SK-N-SH (cell line): ENCODE measurements around the gene CPAMD8. TPM values are rescaled to one million over a fixed set of nuclear protein-coding genes. Genes with fewer than 3 reads are reported as not detected.

Experiments used
- CTCF ChIA-PET: fragments of 300-600, 350-600 bp; formaldehyde crosslinking; extraction: SDS; loops from one replicate; lab custom pipeline; 2021; lab: Yijun Ruan, JAX
- POLR2A ChIA-PET: fragments of 350-600 bp; sonication (Branson Sonifier 250); formaldehyde crosslinking; extraction: SDS; loops from one replicate; lab custom pipeline; 2020; ENCODE audit warnings: antibody characterized with exemption, inconsistent platforms; lab: Yijun Ruan, JAX
- DNase-seq: peaks from one replicate; pipeline ENCODE4 v3.0.0; 2012
- H2AFZ ChIP-seq: fragments of 200-600 bp; sonication (generic); 2 replicates; pipeline ENCODE4 v1.8.1; 2016; ENCODE audit warnings: antibody characterized with exemption, mild to moderate bottlenecking, low read depth
- H3F3A ChIP-seq: fragments of 200-600 bp; sonication (generic); replicated peaks from 2 replicates; pipeline ENCODE3; 2016; ENCODE audit warnings: antibody characterized with exemption, mild to moderate bottlenecking; ENCODE audit not compliant: insufficient read depth
- H3K27ac ChIP-seq, 2 experiments: fragments of 200-500 bp in 1 of 2; fragments of 200-600 bp in 1 of 2; sonication (Bioruptor generic) in 1 of 2; sonication (generic), shearing (Covaris generic) in 1 of 2; 2 replicates each; pipeline versions ENCODE4 v1.5.1 to v1.6.1; 2014 to 2016; ENCODE audit warnings: low read depth in 2 of 2, inconsistent platforms in 1 of 2, low read length in 1 of 2, mild to moderate bottlenecking in 1 of 2, mixed read lengths in 1 of 2
- H3K27me3 ChIP-seq: fragments of 200-600 bp; sonication (generic), shearing (Covaris generic); 2 replicates; pipeline ENCODE4 v1.6.1; 2016; ENCODE audit warnings: mixed run types; ENCODE audit not compliant: insufficient read depth
- H3K36me3 ChIP-seq, 2 experiments: fragments of 200-500 bp in 1 of 2; fragments of 200-600 bp in 1 of 2; sonication (Bioruptor generic) in 1 of 2; sonication (generic) in 1 of 2; replicated peaks in 1 of 2; 2 replicates each; pipeline versions ENCODE3 to v1.5.1; 2014 to 2016; ENCODE audit warnings: low read length in 1 of 2, mild to moderate bottlenecking in 1 of 2; ENCODE audit not compliant: insufficient read depth in 2 of 2, control insufficient read depth in 1 of 2
- H3K4me1 ChIP-seq, 2 experiments: fragments of 200-500 bp in 1 of 2; fragments of 200-600 bp in 1 of 2; sonication (Bioruptor generic) in 1 of 2; sonication (generic), shearing (Covaris generic) in 1 of 2; 2 replicates each; pipeline versions ENCODE4 v1.5.1 to v1.6.1; 2014 to 2016; ENCODE audit warnings: low read depth in 1 of 2, low read length in 1 of 2, mixed run types in 1 of 2; ENCODE audit not compliant: insufficient read depth in 2 of 2, control insufficient read depth in 1 of 2
- H3K4me2 ChIP-seq: fragments of 200-600 bp; sonication (generic), shearing (Covaris generic); 2 replicates; pipeline ENCODE4 v1.6.1; 2017; ENCODE audit warnings: mixed run types
- H3K4me3 ChIP-seq, 2 experiments: fragments of 200-500 bp in 1 of 2; fragments of 200-600 bp in 1 of 2; sonication (Bioruptor generic) in 1 of 2; sonication (generic), shearing (Covaris generic) in 1 of 2; 2 replicates each; pipeline versions ENCODE4 v1.5.1 to v1.8.1; 2014 to 2016; ENCODE audit warnings: low read depth in 2 of 2, inconsistent platforms in 1 of 2, low read length in 1 of 2, mild to moderate bottlenecking in 1 of 2, mixed read lengths in 1 of 2, moderate library complexity in 1 of 2
- H3K79me2 ChIP-seq: fragments of 200-600 bp; sonication (generic); 2 replicates; pipeline ENCODE4 v1.8.1; 2017; ENCODE audit warnings: mild to moderate bottlenecking; ENCODE audit not compliant: insufficient read depth
- H3K9ac ChIP-seq: fragments of 200-600 bp; sonication (generic); 2 replicates; pipeline ENCODE4 v1.6.1; 2017; ENCODE audit warnings: mixed run types
- H3K9me2 ChIP-seq: fragments of 200-600 bp; sonication (generic); 2 replicates; pipeline ENCODE4 v1.6.1; 2017; ENCODE audit warnings: mixed run types
- H3K9me3 ChIP-seq: fragments of 200-600 bp; sonication (generic); 2 replicates; pipeline ENCODE4 v1.6.1; 2017; ENCODE audit warnings: mixed run types, mild to moderate bottlenecking, moderate library complexity
- H4K20me1 ChIP-seq: fragments of 200-600 bp; sonication (generic); 2 replicates; pipeline ENCODE4 v1.6.1; 2017; ENCODE audit warnings: mild to moderate bottlenecking, mixed run types; ENCODE audit not compliant: insufficient read depth
- CHD2 ChIP-seq: fragments of 150-350 bp; IDR thresholded peaks from 2 replicates; pipeline ENCODE4 v1.6.1; 2018; ENCODE audit warnings: low read length; ENCODE audit not compliant: partially characterized antibody
- ELF1 ChIP-seq: IDR thresholded peaks from 2 replicates; pipeline ENCODE4 v1.4.0; 2012
- EP300 ChIP-seq, 2 experiments: IDR thresholded peaks; 2 replicates each; pipeline versions ENCODE4 v1.4.0 to v1.6.1; 2012; ENCODE audit warnings: borderline replicate concordance in 1 of 2, low read depth in 1 of 2, low read length in 1 of 2
- FOSL2 ChIP-seq: IDR thresholded peaks from 2 replicates; pipeline ENCODE4 v1.4.0; 2012; ENCODE audit warnings: low read depth, mild to moderate bottlenecking, moderate library complexity, borderline replicate concordance
- FOXJ3 ChIP-seq: sonication (generic); formaldehyde crosslinking; IDR thresholded peaks from 2 replicates; pipeline ENCODE4 v1.5.1; 2020; ENCODE audit warnings: mild to moderate bottlenecking, missing genetic modification reagents
- IRF3 ChIP-seq: fragments of 150-350 bp; IDR thresholded peaks from 2 replicates; pipeline ENCODE4 v1.6.1; 2016; ENCODE audit warnings: mild to moderate bottlenecking, low read depth, low read length
- MXI1 ChIP-seq: IDR thresholded peaks from 2 replicates; pipeline ENCODE4 v1.6.1; 2012; ENCODE audit warnings: mild to moderate bottlenecking, low read depth, low read length, improper control_type of control experiment
- NRF1 ChIP-seq: IDR thresholded peaks from 2 replicates; pipeline ENCODE4 v1.6.1; 2012; ENCODE audit warnings: low read depth, mild to moderate bottlenecking, low read length
- POLR2AphosphoS5 ChIP-seq: IDR thresholded peaks from 2 replicates; pipeline ENCODE4 v1.6.1; 2012; ENCODE audit warnings: low read depth, low read length
- RAD21 ChIP-seq: IDR thresholded peaks from 2 replicates; pipeline ENCODE4 v1.6.1; 2012; ENCODE audit warnings: mild to moderate bottlenecking, low read length
- RFX5 ChIP-seq: IDR thresholded peaks from 2 replicates; pipeline ENCODE4 v1.6.1; 2012; ENCODE audit warnings: mild to moderate bottlenecking, improper control_type of control experiment, low read length
- RXRA ChIP-seq: IDR thresholded peaks from 2 replicates; pipeline ENCODE4 v1.4.0; 2012; ENCODE audit warnings: low read depth, mild to moderate bottlenecking, borderline replicate concordance
- SIN3A ChIP-seq: IDR thresholded peaks from 2 replicates; pipeline ENCODE4 v1.6.1; 2012; ENCODE audit warnings: low read depth, mild to moderate bottlenecking, low read length, moderate library complexity, borderline replicate concordance
- SMC3 ChIP-seq: IDR thresholded peaks from 2 replicates; pipeline ENCODE4 v1.6.1; 2012; ENCODE audit warnings: low read depth, low read length, improper control_type of control experiment
- TAF1 ChIP-seq: IDR thresholded peaks from 2 replicates; pipeline ENCODE4 v1.6.1; 2012; ENCODE audit warnings: low read depth, mild to moderate bottlenecking, low read length, moderate library complexity, borderline replicate concordance
- TCF12 ChIP-seq: IDR thresholded peaks from 2 replicates; pipeline ENCODE4 v1.4.0; 2012
- TEAD4 ChIP-seq: IDR thresholded peaks from 2 replicates; pipeline ENCODE4 v1.4.0; 2012; ENCODE audit warnings: mild to moderate bottlenecking, borderline replicate concordance; ENCODE audit not compliant: insufficient read depth
- YY1 ChIP-seq: IDR thresholded peaks from 2 replicates; pipeline ENCODE4 v1.4.0; 2012; ENCODE audit warnings: low read depth, mild to moderate bottlenecking
- WGBS: methylation state at CpG from one replicate; pipeline ENCODE4 v1.1.6; 2017; ENCODE audit warnings: low lambda C conversion rate; 5-methylcytosine and 5-hydroxymethylcytosine counted together
- polyA plus RNA-seq, 3 experiments: library from polyadenylated mRNA; depleted of rRNA; stranded (reverse); fragments of >200 nt; gene quantifications; 2 replicates each; pipeline ENCODE4 v1.2.3, GENCODE V29; 2012
- TF ChIP-seq, protein P1 (sequence below): fragments of 200-600 bp; sonication (generic); IDR thresholded peaks from 2 replicates; pipeline ENCODE4 v1.6.1; 2017; ENCODE audit warnings: antibody characterized with exemption, mild to moderate bottlenecking, moderate library complexity
- TF ChIP-seq, protein P2 (sequence below): IDR thresholded peaks from 2 replicates; pipeline ENCODE4 v1.4.0; 2012; ENCODE audit warnings: low read depth, borderline replicate concordance

Gene CPAMD8
- polyA plus RNA-seq, 1 of the 3 experiments (the other 2 are of a cell fraction): 1.2 TPM

DNA sequence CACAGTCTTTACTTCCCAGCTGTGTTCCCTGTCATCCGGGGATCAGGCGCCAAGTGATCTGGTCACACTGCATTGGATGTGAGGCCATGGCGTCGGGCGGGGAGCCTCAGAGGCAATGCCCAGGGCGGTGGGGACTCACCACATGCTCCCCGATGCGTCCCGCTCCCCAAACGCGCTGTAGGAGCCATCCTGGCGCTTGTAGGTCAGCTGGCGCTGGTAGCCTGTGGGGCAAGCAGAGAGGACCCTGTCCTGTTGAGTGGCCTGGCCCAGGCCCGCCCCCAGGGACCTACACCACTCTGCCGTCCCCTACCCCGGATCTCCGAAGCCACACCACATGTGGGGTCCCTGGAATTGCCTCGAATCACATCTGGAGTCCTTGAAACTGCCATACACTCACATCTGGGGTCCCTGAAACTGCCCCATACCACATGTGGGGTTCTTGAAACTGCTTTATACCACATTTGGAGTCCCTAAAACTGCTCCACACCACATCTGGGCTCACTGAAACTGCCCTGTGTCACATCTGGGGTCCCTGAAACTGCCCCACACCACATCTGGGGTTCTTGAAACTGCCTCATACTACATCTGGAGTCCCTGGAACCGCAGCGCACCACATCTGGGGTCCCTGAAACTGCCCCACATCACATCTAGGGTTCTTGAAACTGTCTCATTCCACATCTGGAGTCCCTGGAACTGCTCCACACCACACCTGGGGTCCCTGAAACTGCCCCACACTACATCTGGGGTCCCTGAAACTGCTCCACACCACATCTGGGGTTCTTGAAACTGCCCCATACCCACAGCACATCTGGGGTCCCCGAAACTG lies 104.6 kb downstream of the CPAMD8 start:
- ChIA-PET CTCF (interaction anchor here (1.1 kb wide), 1 partner anchor 27 kb away, joined by 3 read pairs; no protein-coding TSS in a partner anchor), POLR2A (no interaction called here)
- no peak overlapping the region for H2AFZ ChIP-seq
- no peaks in the 10 kb centered on the region for H3F3A ChIP-seq
- H3K4me2 ChIP-seq: no peak overlapping the region
- no peaks in the 10 kb centered on the region for H3K36me3 ChIP-seq
- no peaks in the 10 kb centered on the region for H3K9me3 ChIP-seq
- H3K9ac ChIP-seq: no peak overlapping the region
- WGBS: 24% methylated on average over 5 of the region's 21 CpGs
- H3K27me3 ChIP-seq: peaks cover 29% of the 10 kb centered on the region
- H4K20me1 ChIP-seq: no peaks in the 10 kb centered on the region
- TF ChIP-seq RFX5: no peak
- TF ChIP-seq IRF3: no peak
- TF ChIP-seq, protein P1, sequence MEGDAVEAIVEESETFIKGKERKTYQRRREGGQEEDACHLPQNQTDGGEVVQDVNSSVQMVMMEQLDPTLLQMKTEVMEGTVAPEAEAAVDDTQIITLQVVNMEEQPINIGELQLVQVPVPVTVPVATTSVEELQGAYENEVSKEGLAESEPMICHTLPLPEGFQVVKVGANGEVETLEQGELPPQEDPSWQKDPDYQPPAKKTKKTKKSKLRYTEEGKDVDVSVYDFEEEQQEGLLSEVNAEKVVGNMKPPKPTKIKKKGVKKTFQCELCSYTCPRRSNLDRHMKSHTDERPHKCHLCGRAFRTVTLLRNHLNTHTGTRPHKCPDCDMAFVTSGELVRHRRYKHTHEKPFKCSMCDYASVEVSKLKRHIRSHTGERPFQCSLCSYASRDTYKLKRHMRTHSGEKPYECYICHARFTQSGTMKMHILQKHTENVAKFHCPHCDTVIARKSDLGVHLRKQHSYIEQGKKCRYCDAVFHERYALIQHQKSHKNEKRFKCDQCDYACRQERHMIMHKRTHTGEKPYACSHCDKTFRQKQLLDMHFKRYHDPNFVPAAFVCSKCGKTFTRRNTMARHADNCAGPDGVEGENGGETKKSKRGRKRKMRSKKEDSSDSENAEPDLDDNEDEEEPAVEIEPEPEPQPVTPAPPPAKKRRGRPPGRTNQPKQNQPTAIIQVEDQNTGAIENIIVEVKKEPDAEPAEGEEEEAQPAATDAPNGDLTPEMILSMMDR: no peak
- no peak for TF ChIP-seq SIN3A
- TF ChIP-seq EP300 (IDR thresholded peaks at IDR 0.05; ENCODE audit: borderline replicate concordance in 1 of 2, low read depth in 1 of 2, low read length in 1 of 2): no peak
- TF ChIP-seq MXI1: no peak
- no peak for TF ChIP-seq TAF1
- no peak for TF ChIP-seq TEAD4
- no peak for TF ChIP-seq FOSL2
- TF ChIP-seq FOXJ3: no peak
- TF ChIP-seq CHD2: no peak
- TF ChIP-seq POLR2AphosphoS5: no peak
- TF ChIP-seq RAD21: no peak
- TF ChIP-seq, protein P2, sequence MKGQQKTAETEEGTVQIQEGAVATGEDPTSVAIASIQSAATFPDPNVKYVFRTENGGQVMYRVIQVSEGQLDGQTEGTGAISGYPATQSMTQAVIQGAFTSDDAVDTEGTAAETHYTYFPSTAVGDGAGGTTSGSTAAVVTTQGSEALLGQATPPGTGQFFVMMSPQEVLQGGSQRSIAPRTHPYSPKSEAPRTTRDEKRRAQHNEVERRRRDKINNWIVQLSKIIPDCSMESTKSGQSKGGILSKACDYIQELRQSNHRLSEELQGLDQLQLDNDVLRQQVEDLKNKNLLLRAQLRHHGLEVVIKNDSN: no peak
- TF ChIP-seq TCF12: no peak
- no peak for TF ChIP-seq YY1
- TF ChIP-seq NRF1: no peak
- no peak for TF ChIP-seq SMC3
- TF ChIP-seq ELF1: no peak
- no peak for TF ChIP-seq RXRA
- DNase-seq: no peak
- H3K4me3 ChIP-seq: no peak overlapping the region
- H3K27ac ChIP-seq: no peak overlapping the region
- no peaks in the 10 kb centered on the region for H3K4me1 ChIP-seq
- H3K79me2 ChIP-seq: no peaks in the 10 kb centered on the region
- no peaks in the 10 kb centered on the region for H3K9me2 ChIP-seq
